K562 (cell line): Measurements from ENCODE around the gene AGPAT1. TPM values are rescaled to one million over a fixed set of nuclear protein-coding genes. Genes with fewer than 3 reads are reported as not detected.

Source experiments
- CREBBP ChIP-seq: IDR thresholded peaks from one replicate; pipeline ENCODE4 v1.6.1; 2012; ENCODE audit warnings: low read depth, mild to moderate bottlenecking, control low read depth, inconsistent platforms, low read length
- GTF2E2 ChIP-seq: fragments of 200-800 bp; sonication (Bioruptor generic); IDR thresholded peaks from 2 replicates; pipeline ENCODE4 v1.6.1; 2016; ENCODE audit warnings: missing genetic modification characterization, missing compliant biosample characterization
- NCOA1 ChIP-seq: fragments of 450-650 bp; IDR thresholded peaks from 2 replicates; pipeline ENCODE4 v1.6.1; 2016; ENCODE audit warnings: low read depth
- NR4A1 ChIP-seq, 2 experiments: fragments of 250-450 bp in 1 of 2; fragments of 450-650 bp in 1 of 2; sonication (Bioruptor Pico) in 1 of 2; IDR thresholded peaks; 2 replicates each; pipeline versions ENCODE4 v1.4.0 to v1.6.1; 2016 to 2020; ENCODE audit warnings: mild to moderate bottlenecking in 2 of 2, missing compliant biosample characterization in 1 of 2, missing genetic modification characterization in 1 of 2, moderate library complexity in 1 of 2
- PHB ChIP-seq: fragments of 250-450 bp; sonication (Bioruptor Pico); IDR thresholded peaks from 2 replicates; pipeline ENCODE4 v1.5.0; 2021
- PHF20 ChIP-seq: fragments of 450-650 bp; IDR thresholded peaks from 2 replicates; pipeline ENCODE4 v1.6.1; 2018; ENCODE audit not compliant: partially characterized antibody
- POLR2H ChIP-seq: IDR thresholded peaks from 2 replicates; pipeline ENCODE4 v1.6.1; 2016; ENCODE audit warnings: missing genetic modification characterization, low read depth, mild to moderate bottlenecking, control low read depth, missing compliant biosample characterization, moderate library complexity
- RBBP5 ChIP-seq: fragments of 200-600 bp; sonication (generic); IDR thresholded peaks from 2 replicates; pipeline ENCODE4 v1.6.1; 2012; ENCODE audit warnings: borderline replicate concordance, mild to moderate bottlenecking, low read length, control low read depth, inconsistent platforms; ENCODE audit not compliant: insufficient read depth, poor library complexity, severe bottlenecking
- U2AF1 ChIP-seq: fragments of 200-400 bp; formaldehyde crosslinking; optimal IDR thresholded peaks from 2 replicates; pipeline ENCODE3; 2017; ENCODE audit warnings: mild to moderate bottlenecking, low read depth, low read length, moderate library complexity
- WHSC1 ChIP-seq: IDR thresholded peaks from one replicate; pipeline ENCODE4 v1.6.1; 2012; ENCODE audit warnings: low read length, control low read depth, inconsistent platforms
- ZFX ChIP-seq: sonication (generic); formaldehyde crosslinking; IDR thresholded peaks from 2 replicates; pipeline ENCODE4 v1.8.0; 2022; ENCODE audit warnings: mild to moderate bottlenecking, missing genetic modification reagents, moderate library complexity
- polyA plus RNA-seq, 8 experiments: library from polyadenylated mRNA; depleted of rRNA in 4 of 8; stranded (reverse) in 5 of 8; unstranded in 3 of 8; fragments of >200 nt; fragmentation: Nextera tagmentation in 2 of 8; fragmentation: Illumina TruSeq in 1 of 8; extraction: Ambion mirVana in 2 of 8; extraction: Trizol in 1 of 8; gene quantifications; 2 replicates each; pipeline versions ENCODE4 v1.2.1 to v1.2.3, GENCODE V29; 2011 to 2014; ENCODE audit warnings: inconsistent platforms in 1 of 8, missing spikeins in 1 of 8
- total RNA-seq, 7 experiments: library from RNA; depleted of rRNA in 6 of 7; stranded (reverse); fragments of >200 nt in 6 of 7; fragmentation: Illumina TruSeq in 2 of 7; extraction: Trizol in 2 of 7; gene quantifications; 2 replicates each; pipeline versions ENCODE4 v1.2.1 to v1.2.3, GENCODE V29; 2011 to 2021; ENCODE audit warnings: low replicate concordance in 1 of 7
- TF ChIP-seq, protein P1 (sequence below): conservative IDR thresholded peaks from 2 replicates; pipeline ENCODE4 v1.6.1; 2011; ENCODE audit warnings: low read depth, mild to moderate bottlenecking, low read length; ENCODE audit not compliant: control insufficient read depth
- TF ChIP-seq, protein P2 (sequence below): fragments of 250-450 bp; sonication (Bioruptor Pico); IDR thresholded peaks from 2 replicates; pipeline ENCODE4 v1.8.0; 2021; ENCODE audit warnings: moderate library complexity, mild to moderate bottlenecking, inconsistent platforms
- TF ChIP-seq, protein P3 (sequence below): fragments of 450-650 bp; formaldehyde crosslinking; conservative IDR thresholded peaks from 2 replicates; pipeline ENCODE4 v1.4.0; 2022; ENCODE audit warnings: mild to moderate bottlenecking, missing genetic modification characterization
- TF ChIP-seq, protein P4 (sequence below), 3 experiments: fragments of 200-800 bp in 1 of 3; sonication (Bioruptor generic) in 1 of 3; sonication (generic) in 1 of 3; formaldehyde crosslinking in 1 of 3; IDR thresholded peaks; 2 replicates each; pipeline versions ENCODE4 v1.6.1 to v1.8.0; 2016 to 2022; ENCODE audit warnings: mild to moderate bottlenecking in 2 of 3, missing compliant biosample characterization in 2 of 3, missing genetic modification characterization in 2 of 3, missing genetic modification reagents in 1 of 3
- TF ChIP-seq, protein P5 (sequence below): fragments of 450-650 bp; IDR thresholded peaks from 2 replicates; pipeline ENCODE4 v1.6.1; 2017; ENCODE audit warnings: antibody characterized with exemption, mild to moderate bottlenecking

AGPAT1 gene
- total and polyA plus RNA-seq, 9 of the 15 experiments (the other 6 are each of a cell fraction or from before 2014, with no cell fraction given), result 37.9 to 176 (median 69.4) TPM

DNA sequence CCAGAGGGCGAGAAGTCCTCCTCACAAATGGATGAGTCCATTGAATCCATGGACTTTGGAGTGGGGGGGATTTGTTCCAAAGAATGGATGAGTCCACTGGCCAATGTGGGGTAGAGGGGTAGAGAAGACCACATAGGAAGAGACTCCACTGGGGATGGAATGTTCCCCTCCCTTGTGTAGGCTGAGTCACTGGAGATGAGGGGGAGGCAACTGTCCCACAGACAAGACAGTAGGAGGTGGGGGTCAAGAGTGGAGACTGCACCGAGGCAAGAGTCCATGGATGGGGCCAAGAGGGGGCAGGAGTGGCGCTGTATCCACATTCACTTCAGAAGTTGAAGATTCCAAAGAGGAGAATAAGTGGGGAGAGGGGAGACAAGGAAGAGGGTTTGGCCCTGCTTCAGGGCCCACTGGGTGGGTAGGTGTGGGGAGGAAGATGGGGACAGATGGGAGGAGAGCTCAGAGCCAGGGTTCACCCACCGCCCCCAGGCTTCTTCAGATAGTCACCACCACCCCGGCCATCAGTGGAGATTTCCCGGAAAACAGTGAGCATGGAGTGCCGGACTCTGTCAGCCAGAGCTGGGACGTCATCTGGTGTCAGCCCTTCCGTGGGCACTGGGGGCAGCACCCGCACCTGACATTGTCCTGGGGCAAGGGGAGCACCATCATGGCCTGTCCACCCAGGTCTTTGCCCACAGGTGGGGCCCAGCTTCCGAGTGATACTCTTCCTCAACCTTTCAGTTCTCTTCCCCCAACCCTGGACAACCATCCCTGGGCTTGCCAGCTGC lies 6.9 kb downstream of the AGPAT1 start (continued):
- TF ChIP-seq, protein P1, sequence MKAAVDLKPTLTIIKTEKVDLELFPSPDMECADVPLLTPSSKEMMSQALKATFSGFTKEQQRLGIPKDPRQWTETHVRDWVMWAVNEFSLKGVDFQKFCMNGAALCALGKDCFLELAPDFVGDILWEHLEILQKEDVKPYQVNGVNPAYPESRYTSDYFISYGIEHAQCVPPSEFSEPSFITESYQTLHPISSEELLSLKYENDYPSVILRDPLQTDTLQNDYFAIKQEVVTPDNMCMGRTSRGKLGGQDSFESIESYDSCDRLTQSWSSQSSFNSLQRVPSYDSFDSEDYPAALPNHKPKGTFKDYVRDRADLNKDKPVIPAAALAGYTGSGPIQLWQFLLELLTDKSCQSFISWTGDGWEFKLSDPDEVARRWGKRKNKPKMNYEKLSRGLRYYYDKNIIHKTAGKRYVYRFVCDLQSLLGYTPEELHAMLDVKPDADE, result no peak
- TF ChIP-seq, protein P2, sequence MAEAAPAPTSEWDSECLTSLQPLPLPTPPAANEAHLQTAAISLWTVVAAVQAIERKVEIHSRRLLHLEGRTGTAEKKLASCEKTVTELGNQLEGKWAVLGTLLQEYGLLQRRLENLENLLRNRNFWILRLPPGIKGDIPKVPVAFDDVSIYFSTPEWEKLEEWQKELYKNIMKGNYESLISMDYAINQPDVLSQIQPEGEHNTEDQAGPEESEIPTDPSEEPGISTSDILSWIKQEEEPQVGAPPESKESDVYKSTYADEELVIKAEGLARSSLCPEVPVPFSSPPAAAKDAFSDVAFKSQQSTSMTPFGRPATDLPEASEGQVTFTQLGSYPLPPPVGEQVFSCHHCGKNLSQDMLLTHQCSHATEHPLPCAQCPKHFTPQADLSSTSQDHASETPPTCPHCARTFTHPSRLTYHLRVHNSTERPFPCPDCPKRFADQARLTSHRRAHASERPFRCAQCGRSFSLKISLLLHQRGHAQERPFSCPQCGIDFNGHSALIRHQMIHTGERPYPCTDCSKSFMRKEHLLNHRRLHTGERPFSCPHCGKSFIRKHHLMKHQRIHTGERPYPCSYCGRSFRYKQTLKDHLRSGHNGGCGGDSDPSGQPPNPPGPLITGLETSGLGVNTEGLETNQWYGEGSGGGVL (CRISPR knock-in tag), result no peak
- TF ChIP-seq, protein P3, sequence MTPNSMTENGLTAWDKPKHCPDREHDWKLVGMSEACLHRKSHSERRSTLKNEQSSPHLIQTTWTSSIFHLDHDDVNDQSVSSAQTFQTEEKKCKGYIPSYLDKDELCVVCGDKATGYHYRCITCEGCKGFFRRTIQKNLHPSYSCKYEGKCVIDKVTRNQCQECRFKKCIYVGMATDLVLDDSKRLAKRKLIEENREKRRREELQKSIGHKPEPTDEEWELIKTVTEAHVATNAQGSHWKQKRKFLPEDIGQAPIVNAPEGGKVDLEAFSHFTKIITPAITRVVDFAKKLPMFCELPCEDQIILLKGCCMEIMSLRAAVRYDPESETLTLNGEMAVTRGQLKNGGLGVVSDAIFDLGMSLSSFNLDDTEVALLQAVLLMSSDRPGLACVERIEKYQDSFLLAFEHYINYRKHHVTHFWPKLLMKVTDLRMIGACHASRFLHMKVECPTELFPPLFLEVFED (CRISPR knock-in tag), result peak; percentile 80; the same call in 1 of the 2 replicates
- TF ChIP-seq, protein P4, sequence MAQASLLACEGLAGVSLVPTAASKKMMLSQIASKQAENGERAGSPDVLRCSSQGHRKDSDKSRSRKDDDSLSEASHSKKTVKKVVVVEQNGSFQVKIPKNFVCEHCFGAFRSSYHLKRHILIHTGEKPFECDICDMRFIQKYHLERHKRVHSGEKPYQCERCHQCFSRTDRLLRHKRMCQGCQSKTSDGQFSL (CRISPR knock-in tag; IDR thresholded peaks at IDR 0.05), result peak; percentile 74; the same call in 1 of the 2 replicates
- TF ChIP-seq, protein P4 (tag; IDR thresholded peaks at IDR 0.05), result no peak
- TF ChIP-seq, protein P5, sequence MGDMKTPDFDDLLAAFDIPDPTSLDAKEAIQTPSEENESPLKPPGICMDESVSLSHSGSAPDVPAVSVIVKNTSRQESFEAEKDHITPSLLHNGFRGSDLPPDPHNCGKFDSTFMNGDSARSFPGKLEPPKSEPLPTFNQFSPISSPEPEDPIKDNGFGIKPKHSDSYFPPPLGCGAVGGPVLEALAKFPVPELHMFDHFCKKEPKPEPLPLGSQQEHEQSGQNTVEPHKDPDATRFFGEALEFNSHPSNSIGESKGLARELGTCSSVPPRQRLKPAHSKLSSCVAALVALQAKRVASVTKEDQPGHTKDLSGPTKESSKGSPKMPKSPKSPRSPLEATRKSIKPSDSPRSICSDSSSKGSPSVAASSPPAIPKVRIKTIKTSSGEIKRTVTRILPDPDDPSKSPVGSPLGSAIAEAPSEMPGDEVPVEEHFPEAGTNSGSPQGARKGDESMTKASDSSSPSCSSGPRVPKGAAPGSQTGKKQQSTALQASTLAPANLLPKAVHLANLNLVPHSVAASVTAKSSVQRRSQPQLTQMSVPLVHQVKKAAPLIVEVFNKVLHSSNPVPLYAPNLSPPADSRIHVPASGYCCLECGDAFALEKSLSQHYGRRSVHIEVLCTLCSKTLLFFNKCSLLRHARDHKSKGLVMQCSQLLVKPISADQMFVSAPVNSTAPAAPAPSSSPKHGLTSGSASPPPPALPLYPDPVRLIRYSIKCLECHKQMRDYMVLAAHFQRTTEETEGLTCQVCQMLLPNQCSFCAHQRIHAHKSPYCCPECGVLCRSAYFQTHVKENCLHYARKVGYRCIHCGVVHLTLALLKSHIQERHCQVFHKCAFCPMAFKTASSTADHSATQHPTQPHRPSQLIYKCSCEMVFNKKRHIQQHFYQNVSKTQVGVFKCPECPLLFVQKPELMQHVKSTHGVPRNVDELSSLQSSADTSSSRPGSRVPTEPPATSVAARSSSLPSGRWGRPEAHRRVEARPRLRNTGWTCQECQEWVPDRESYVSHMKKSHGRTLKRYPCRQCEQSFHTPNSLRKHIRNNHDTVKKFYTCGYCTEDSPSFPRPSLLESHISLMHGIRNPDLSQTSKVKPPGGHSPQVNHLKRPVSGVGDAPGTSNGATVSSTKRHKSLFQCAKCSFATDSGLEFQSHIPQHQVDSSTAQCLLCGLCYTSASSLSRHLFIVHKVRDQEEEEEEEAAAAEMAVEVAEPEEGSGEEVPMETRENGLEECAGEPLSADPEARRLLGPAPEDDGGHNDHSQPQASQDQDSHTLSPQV, result peak; percentile 49; the same call in 1 of the 2 replicates
- TF ChIP-seq ZFX (CRISPR knock-in tag), result no peak
- TF ChIP-seq CREBBP, result no peak
- no peak for TF ChIP-seq PHF20
- TF ChIP-seq PHB (CRISPR knock-in tag), result no peak
- no peak for TF ChIP-seq POLR2H (tag)
- no peak for TF ChIP-seq NCOA1
- TF ChIP-seq U2AF1, result no peak
- TF ChIP-seq RBBP5, result no peak
- TF ChIP-seq NR4A1 (CRISPR knock-in tag; IDR thresholded peaks at IDR 0.05), result no peak
- no peak; the same call in 1 of the 2 replicates for TF ChIP-seq NR4A1 (tag; IDR thresholded peaks at IDR 0.05)
- no peak for TF ChIP-seq GTF2E2 (tag)
- no peak for TF ChIP-seq WHSC1
